ENCODE measurements around the gene SLC2A10. TPM values are rescaled to one million over a fixed set of nuclear protein-coding genes. Genes with fewer than 3 reads are reported as not detected.

The SLC2A10 gene
- not detected for total RNA-seq

GRCh38 chr20:46709459-46710152 lies at the start of gene SLC2A10:
TSS of gene SLC2A10 (plus strand) at chr20:46709649. CDS start at chr20:46709737, 88 bp downstream.
- peaks cover 67% of the 10 kb centered on the region for H3K27me3 Mint-ChIP-seq
- H3K4me1 Mint-ChIP-seq = peaks cover 9% of the 10 kb centered on the region
- no peak for DNase-seq
- peaks cover 2% of the 10 kb centered on the region for H3K36me3 Mint-ChIP-seq
- CTCF ChIA-PET = no interaction called here
- H3K4me3 Mint-ChIP-seq = peak within 1 kb of the TSS; percentile 37
- H3K27ac Mint-ChIP-seq = no peak within 1 kb of the TSS
- ATAC-seq = peak; percentile 57
- no peaks in the 10 kb centered on the region for H3K9me3 Mint-ChIP-seq (ENCODE audit: low read depth)

- Mint-ChIP-seq H3K9me3 (ENCODE audit: low read depth) (peaks cover 3% of the 10 kb centered on the region), H3K36me3 (no peaks in the 10 kb centered on the region), H3K27ac (no peak overlapping the region), H3K4me3 (no peak overlapping the region), H3K4me1 (no peaks in the 10 kb centered on the region), H3K27me3 (peaks cover 9% of the 10 kb centered on the region)
- CTCF ChIA-PET = no interaction called here
- DNase-seq (no peak), ATAC-seq (no peak)
Measured at GRCh38 chr20:46660487-46660886, 49.0 kb upstream of the SLC2A10 start.

- Mint-ChIP-seq H3K4me3 (no peak overlapping the region), H3K36me3 (no peaks in the 10 kb centered on the region), H3K9me3 (ENCODE audit: low read depth) (peaks cover 3% of the 10 kb centered on the region), H3K27ac (no peak overlapping the region), H3K4me1 (no peaks in the 10 kb centered on the region), H3K27me3 (peaks cover 9% of the 10 kb centered on the region)
- DNase-seq (no peak), ATAC-seq (no peak)
- CTCF ChIA-PET = interaction anchor here (0.7 kb wide), 1 partner anchor 94 kb away, joined by 3 read pairs; no protein-coding TSS in a partner anchor
Measured at GRCh38 chr20:46661659-46662058, 47.8 kb upstream of the SLC2A10 start.

GRCh38 chr20:46663531-46663930 lies 45.9 kb upstream of the SLC2A10 start:
- H3K4me3 Mint-ChIP-seq = no peak overlapping the region
- no peak overlapping the region for H3K27ac Mint-ChIP-seq
- CTCF ChIA-PET = interaction anchor here (1.0 to 1.3 kb wide), 3 partner anchors 16 to 119 kb away, joined by 3 read pairs; no protein-coding TSS in a partner anchor
- H3K36me3 Mint-ChIP-seq = no peaks in the 10 kb centered on the region
- peaks cover 9% of the 10 kb centered on the region for H3K27me3 Mint-ChIP-seq
- ATAC-seq (no peak), DNase-seq (no peak)
- no peaks in the 10 kb centered on the region for H3K4me1 Mint-ChIP-seq
- peaks cover 3% of the 10 kb centered on the region for H3K9me3 Mint-ChIP-seq (ENCODE audit: low read depth)

- ATAC-seq = no peak
- Mint-ChIP-seq H3K36me3 (no peaks in the 10 kb centered on the region), H3K27me3 (peaks cover 2% of the 10 kb centered on the region), H3K9me3 (ENCODE audit: low read depth) (peaks cover 2% of the 10 kb centered on the region), H3K4me3 (no peak overlapping the region), H3K27ac (no peak overlapping the region), H3K4me1 (no peaks in the 10 kb centered on the region)
- CTCF ChIA-PET = no interaction called here
- no peak for DNase-seq
Measured at GRCh38 chr20:46665602-46666001, 43.8 kb upstream of the SLC2A10 start.

GRCh38 chr20:46666306-46666705 lies 43.1 kb upstream of the SLC2A10 start:
- no peaks in the 10 kb centered on the region for H3K36me3 Mint-ChIP-seq
- DNase-seq = no peak
- CTCF ChIA-PET = no interaction called here
- peaks cover 5% of the 10 kb centered on the region for H3K9me3 Mint-ChIP-seq (ENCODE audit: low read depth)
- no peaks in the 10 kb centered on the region for H3K4me1 Mint-ChIP-seq
- no peak for ATAC-seq
- H3K27me3 Mint-ChIP-seq = no peaks in the 10 kb centered on the region
- H3K27ac Mint-ChIP-seq = no peak overlapping the region
- H3K4me3 Mint-ChIP-seq = no peak overlapping the region

GRCh38 chr20:46666818-46667515 lies 42.5 kb upstream of the SLC2A10 start:
- H3K27ac Mint-ChIP-seq = no peak overlapping the region
- H3K4me3 Mint-ChIP-seq = no peak overlapping the region
- no peak for DNase-seq
- H3K9me3 Mint-ChIP-seq (ENCODE audit: low read depth) = peaks cover 5% of the 10 kb centered on the region
- CTCF ChIA-PET = no interaction called here
- H3K36me3 Mint-ChIP-seq = no peaks in the 10 kb centered on the region
- ATAC-seq = no peak
- no peaks in the 10 kb centered on the region for H3K4me1 Mint-ChIP-seq
- H3K27me3 Mint-ChIP-seq = no peaks in the 10 kb centered on the region

- H3K9me3 Mint-ChIP-seq (ENCODE audit: low read depth) = peaks cover 5% of the 10 kb centered on the region
- no peaks in the 10 kb centered on the region for H3K36me3 Mint-ChIP-seq
- CTCF ChIA-PET = no interaction called here
- no peaks in the 10 kb centered on the region for H3K4me1 Mint-ChIP-seq
- DNase-seq (no peak), ATAC-seq (no peak)
- peaks cover 3% of the 10 kb centered on the region for H3K27me3 Mint-ChIP-seq
- H3K4me3 Mint-ChIP-seq = no peak overlapping the region
- H3K27ac Mint-ChIP-seq = no peak overlapping the region
Measured at GRCh38 chr20:46670228-46670584, 39.2 kb upstream of the SLC2A10 start.

- no peak overlapping the region for H3K4me3 Mint-ChIP-seq
Measured at GRCh38 chr20:46670585-46671584, 38.6 kb upstream of the SLC2A10 start.

GRCh38 chr20:46671866-46672542 lies 37.4 kb upstream of the SLC2A10 start:
- H3K9me3 Mint-ChIP-seq (ENCODE audit: low read depth) = peaks cover 5% of the 10 kb centered on the region
- no peak overlapping the region for H3K4me3 Mint-ChIP-seq
- H3K36me3 Mint-ChIP-seq = no peaks in the 10 kb centered on the region
- no peak overlapping the region for H3K27ac Mint-ChIP-seq
- ATAC-seq (no peak), DNase-seq (peak; percentile 23)
- CTCF ChIA-PET = interaction anchor here (1.2 to 2.1 kb wide), 2 partner anchors 9 to 110 kb away, joined by 3 to 5 read pairs; no protein-coding TSS in a partner anchor
- H3K27me3 Mint-ChIP-seq = peaks cover 3% of the 10 kb centered on the region
- H3K4me1 Mint-ChIP-seq = no peaks in the 10 kb centered on the region

More at GRCh38 chr20:46670585-46671584, 38.6 kb upstream of the SLC2A10 start:
- H3K9me3 Mint-ChIP-seq (ENCODE audit: low read depth) = peaks cover 5% of the 10 kb centered on the region
- H3K4me1 Mint-ChIP-seq = no peaks in the 10 kb centered on the region
- H3K36me3 Mint-ChIP-seq = no peaks in the 10 kb centered on the region
- CTCF ChIA-PET = interaction anchor here (1.2 to 2.1 kb wide), 2 partner anchors 10 to 109 kb away, joined by 3 to 5 read pairs; no protein-coding TSS in a partner anchor
- H3K27ac Mint-ChIP-seq = no peak overlapping the region
- peak; percentile 5 for DNase-seq
- no peak for ATAC-seq
- peaks cover 3% of the 10 kb centered on the region for H3K27me3 Mint-ChIP-seq

- H3K27me3 Mint-ChIP-seq = peaks cover 3% of the 10 kb centered on the region
- no peaks in the 10 kb centered on the region for H3K36me3 Mint-ChIP-seq
- H3K4me3 Mint-ChIP-seq = no peak overlapping the region
- H3K9me3 Mint-ChIP-seq (ENCODE audit: low read depth) = peaks cover 5% of the 10 kb centered on the region
- CTCF ChIA-PET = interaction anchor here (0.6 to 2.1 kb wide), 3 partner anchors 8 to 205 kb away, joined by 3 to 5 read pairs (median 3); no protein-coding TSS in a partner anchor
- no peak overlapping the region for H3K27ac Mint-ChIP-seq
- no peaks in the 10 kb centered on the region for H3K4me1 Mint-ChIP-seq
- DNase-seq (peak; percentile 34), ATAC-seq (no peak)
Measured at GRCh38 chr20:46672543-46673148, 36.8 kb upstream of the SLC2A10 start.

- H3K27ac Mint-ChIP-seq = no peak overlapping the region
- H3K27me3 Mint-ChIP-seq = peaks cover 3% of the 10 kb centered on the region
- ATAC-seq (no peak), DNase-seq (peak; percentile 28)
- CTCF ChIA-PET = no interaction called here
- no peak overlapping the region for H3K4me3 Mint-ChIP-seq
- H3K36me3 Mint-ChIP-seq = no peaks in the 10 kb centered on the region
- no peaks in the 10 kb centered on the region for H3K4me1 Mint-ChIP-seq
- peaks cover 5% of the 10 kb centered on the region for H3K9me3 Mint-ChIP-seq (ENCODE audit: low read depth)
Measured at GRCh38 chr20:46673394-46674252, 35.8 kb upstream of the SLC2A10 start.

All from activated CD8-positive, alpha-beta memory T cell treated with anti-CD3 and anti-CD28 coated beads, Interleukin-2, amount 10 ng/mL, durations not matched to agents 7 days and 5 days (primary cell).